Bronchial epithelial cell (primary cell): Measurements from ENCODE around the gene SLC6A7. TPM values are rescaled to one million over a fixed set of nuclear protein-coding genes. Genes with fewer than 3 reads are reported as not detected.

ENCODE experiments used
- DNase-seq: peaks from one replicate; pipeline ENCODE4 v3.0.0-alpha.2; 2010; ENCODE audit warnings: low read depth
- FAIRE-seq: peaks from 2 replicates; lab custom pipeline; 2011; peaks lifted over from hg19 to GRCh38; lab: Jason Lieb, UNC
- H3K27me3 ChIP-seq: 2 replicates; pipeline ENCODE4 v1.5.1; 2011; ENCODE audit warnings: low read length; ENCODE audit not compliant: control insufficient read depth, insufficient read depth
- H3K36me3 ChIP-seq: 2 replicates; pipeline ENCODE4 v1.5.1; 2011; ENCODE audit warnings: low read length; ENCODE audit not compliant: control insufficient read depth, insufficient read depth
- H3K4me3 ChIP-seq: 2 replicates; pipeline ENCODE4 v1.5.1; 2011; ENCODE audit warnings: mild to moderate bottlenecking, low read depth, low read length, control low read depth
- total RNA-seq: library from RNA; depleted of rRNA; stranded (reverse); fragments of >200 nt; gene quantifications from 2 replicates; pipeline ENCODE4 v1.2.1, GENCODE V29; 2014
- TF ChIP-seq, protein P1 (sequence below): IDR thresholded peaks from 2 replicates; pipeline ENCODE4 v1.5.1; 2011; ENCODE audit warnings: mild to moderate bottlenecking, moderate library complexity, low read length, control low read depth, inconsistent platforms; ENCODE audit not compliant: insufficient read depth, severe bottlenecking

SLC6A7 gene
- total RNA-seq: not detected in 2 replicates

DNA sequence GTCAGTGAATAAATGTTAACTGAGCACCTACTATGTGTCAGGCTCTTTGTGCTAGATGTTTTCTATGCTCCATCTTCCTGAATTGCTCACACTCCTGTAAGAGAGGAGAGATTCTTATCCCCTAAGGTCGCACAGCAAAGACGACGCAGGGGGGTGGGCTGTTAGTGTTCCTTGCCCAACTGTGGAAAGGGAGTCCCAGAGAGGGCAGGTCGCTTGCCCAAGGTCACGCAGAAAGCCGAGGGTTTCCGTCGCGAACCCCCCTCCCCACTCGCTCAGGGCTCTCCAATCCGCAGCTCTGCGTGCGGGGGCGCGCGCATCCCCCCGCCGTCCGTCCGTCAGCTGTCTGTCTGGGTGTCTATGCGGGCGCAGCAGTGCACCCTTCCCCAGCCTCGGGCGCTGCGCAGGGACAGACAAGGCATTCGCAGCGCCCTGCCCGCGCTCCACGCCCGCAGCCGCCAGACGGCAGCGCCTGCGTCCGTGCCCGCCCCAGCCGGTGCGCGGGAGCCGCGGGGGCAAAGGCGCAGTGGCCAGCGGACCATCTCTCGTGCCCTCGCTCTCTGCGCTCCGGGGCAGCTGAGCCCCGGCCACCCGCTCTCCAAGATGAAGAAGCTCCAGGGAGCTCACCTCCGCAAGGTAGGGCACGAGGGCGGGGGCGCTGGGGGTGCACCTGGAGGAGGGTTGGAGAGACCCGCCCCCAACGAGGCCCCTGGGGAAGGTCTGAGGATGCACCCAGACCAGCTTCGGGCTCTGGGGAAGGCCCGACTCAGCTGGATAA lies at the start of gene SLC6A7:
Gene SLC6A7 (plus strand): TSS at position 335 of the 775 bp plus-strand sequence. CDS start 266 bp downstream, at position 601.
- no peaks in the 10 kb centered on the region for H3K36me3 ChIP-seq
- TF ChIP-seq, protein P1, sequence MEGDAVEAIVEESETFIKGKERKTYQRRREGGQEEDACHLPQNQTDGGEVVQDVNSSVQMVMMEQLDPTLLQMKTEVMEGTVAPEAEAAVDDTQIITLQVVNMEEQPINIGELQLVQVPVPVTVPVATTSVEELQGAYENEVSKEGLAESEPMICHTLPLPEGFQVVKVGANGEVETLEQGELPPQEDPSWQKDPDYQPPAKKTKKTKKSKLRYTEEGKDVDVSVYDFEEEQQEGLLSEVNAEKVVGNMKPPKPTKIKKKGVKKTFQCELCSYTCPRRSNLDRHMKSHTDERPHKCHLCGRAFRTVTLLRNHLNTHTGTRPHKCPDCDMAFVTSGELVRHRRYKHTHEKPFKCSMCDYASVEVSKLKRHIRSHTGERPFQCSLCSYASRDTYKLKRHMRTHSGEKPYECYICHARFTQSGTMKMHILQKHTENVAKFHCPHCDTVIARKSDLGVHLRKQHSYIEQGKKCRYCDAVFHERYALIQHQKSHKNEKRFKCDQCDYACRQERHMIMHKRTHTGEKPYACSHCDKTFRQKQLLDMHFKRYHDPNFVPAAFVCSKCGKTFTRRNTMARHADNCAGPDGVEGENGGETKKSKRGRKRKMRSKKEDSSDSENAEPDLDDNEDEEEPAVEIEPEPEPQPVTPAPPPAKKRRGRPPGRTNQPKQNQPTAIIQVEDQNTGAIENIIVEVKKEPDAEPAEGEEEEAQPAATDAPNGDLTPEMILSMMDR: no peak
- DNase-seq (no peak), FAIRE-seq (no peak)
- no peak within 1 kb of the TSS for H3K4me3 ChIP-seq
- peaks cover 35% of the 10 kb centered on the region for H3K27me3 ChIP-seq

DNA sequence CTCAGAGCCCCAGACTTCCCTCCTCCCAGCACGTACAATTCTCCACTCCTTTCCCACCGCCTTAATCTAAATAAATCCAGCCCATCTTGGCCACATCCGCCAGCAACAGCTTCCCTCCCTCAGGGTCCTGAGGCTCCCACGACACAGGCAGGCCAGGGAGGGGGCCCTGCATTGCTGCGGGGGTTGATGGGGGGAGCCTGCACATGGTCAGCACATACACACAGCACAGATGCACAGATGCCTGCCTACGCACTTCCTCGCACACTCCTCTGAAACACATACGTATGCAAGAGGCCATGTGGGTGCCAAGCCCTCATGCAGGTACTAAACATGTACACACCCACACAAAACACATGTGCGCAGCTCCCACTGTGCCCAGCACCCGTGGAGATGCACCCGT lies 49.0 kb upstream of the SLC6A7 start:
- TF ChIP-seq, protein P1: no peak
- FAIRE-seq (no peak), DNase-seq (no peak)
- Histone ChIP-seq H3K4me3 (no peak overlapping the region), H3K27me3 (no peaks in the 10 kb centered on the region), H3K36me3 (no peaks in the 10 kb centered on the region)

DNA sequence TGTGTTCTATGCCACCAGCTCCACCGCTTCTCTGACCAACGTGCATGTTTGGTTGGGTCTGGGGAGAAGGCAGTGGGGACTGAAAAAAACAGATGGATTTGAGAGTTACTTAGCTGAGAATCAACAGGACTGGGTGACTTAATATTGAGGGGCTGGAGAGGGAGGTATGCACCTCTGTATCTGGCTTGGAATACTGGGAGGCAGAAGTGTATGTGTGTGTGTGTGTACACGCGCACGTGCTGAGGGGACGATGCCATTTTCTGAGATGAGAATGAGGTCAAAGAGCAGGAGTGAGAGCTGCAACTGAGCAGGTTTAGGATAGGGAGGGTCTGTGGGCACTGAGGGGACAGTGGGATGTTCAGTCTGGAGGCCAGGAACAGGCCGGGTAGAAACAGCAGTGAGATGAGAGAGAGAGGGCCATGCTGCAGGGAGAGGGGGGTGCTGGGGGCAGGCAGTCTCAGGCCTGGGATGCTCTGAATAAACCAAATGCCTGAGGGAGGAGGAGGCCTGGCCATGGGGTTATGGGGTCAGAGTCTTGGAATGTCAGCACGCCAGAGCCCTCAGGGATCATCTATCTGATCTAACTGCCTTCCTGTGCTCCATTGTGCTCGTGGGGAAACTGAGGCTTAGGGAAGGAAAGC lies 48.2 kb upstream of the SLC6A7 start:
- FAIRE-seq: no peak
- TF ChIP-seq, protein P1: no peak
- Histone ChIP-seq H3K36me3 (no peaks in the 10 kb centered on the region), H3K27me3 (no peaks in the 10 kb centered on the region), H3K4me3 (no peak overlapping the region)
- DNase-seq: no peak

GRCh38 chr5:150142185-150142958 lies 47.5 kb upstream of the SLC6A7 start:
- no peak for DNase-seq
- Histone ChIP-seq H3K27me3 (no peaks in the 10 kb centered on the region), H3K36me3 (no peaks in the 10 kb centered on the region), H3K4me3 (no peak overlapping the region)
- FAIRE-seq: no peak
- TF ChIP-seq, protein P1: no peak

GRCh38 chr5:150142959-150143349 lies 46.9 kb upstream of the SLC6A7 start:
- DNase-seq (peak; percentile 92), FAIRE-seq (no peak)
- Histone ChIP-seq H3K27me3 (no peaks in the 10 kb centered on the region), H3K36me3 (no peaks in the 10 kb centered on the region), H3K4me3 (no peak overlapping the region)
- TF ChIP-seq, protein P1: no peak
